ENCODE results near the gene GSC. TPM values are rescaled to one million over a fixed set of nuclear protein-coding genes. Genes with fewer than 3 reads are reported as not detected.

Gene GSC
- total RNA-seq, 1 donor from 2014 or later = not detected

GRCh38 chr14:94724993-94725392, 44.9 kb downstream of the GSC start:
- Mint-ChIP-seq H3K4me3 (ENCODE audit: unreplicated experiment) (no peak overlapping the region), H3K27ac (ENCODE audit: unreplicated experiment) (no peak overlapping the region), H3K27me3 (ENCODE audit: unreplicated experiment) (no peaks in the 10 kb centered on the region), H3K9me3 (ENCODE audit: unreplicated experiment) (no peaks in the 10 kb centered on the region), H3K36me3 (ENCODE audit: low read depth, unreplicated experiment) (no peaks in the 10 kb centered on the region), H3K4me1 (ENCODE audit: unreplicated experiment) (no peaks in the 10 kb centered on the region)
- TF ChIP-seq CTCF (IDR thresholded peaks at IDR 0.05; ENCODE audit: unreplicated experiment) = no peak
- DNase-seq (ENCODE audit: low spot score) = no peak

GRCh38 chr14:94722397-94722796, 47.5 kb downstream of the GSC start:
- no peak overlapping the region for H3K27ac Mint-ChIP-seq (ENCODE audit: unreplicated experiment)
- no peaks in the 10 kb centered on the region for H3K27me3 Mint-ChIP-seq (ENCODE audit: unreplicated experiment)
- no peak for TF ChIP-seq CTCF (IDR thresholded peaks at IDR 0.05; ENCODE audit: unreplicated experiment)
- no peaks in the 10 kb centered on the region for H3K4me1 Mint-ChIP-seq (ENCODE audit: unreplicated experiment)
- DNase-seq (ENCODE audit: low spot score) = no peak
- no peak overlapping the region for H3K4me3 Mint-ChIP-seq (ENCODE audit: unreplicated experiment)
- H3K9me3 Mint-ChIP-seq (ENCODE audit: unreplicated experiment) = no peaks in the 10 kb centered on the region
- no peaks in the 10 kb centered on the region for H3K36me3 Mint-ChIP-seq (ENCODE audit: low read depth, unreplicated experiment)

Other genes starting within 250 kb of the GSC start
- not detected for gene SERPINA4, start 208.7 kb downstream of the GSC start, total RNA-seq (ENCODE audit: unreplicated experiment)
- 0.26 TPM for gene SERPINA5, start 188.7 kb downstream of the GSC start, total RNA-seq (ENCODE audit: unreplicated experiment)
- gene SERPINA3, start 157.7 kb downstream of the GSC start, total RNA-seq (ENCODE audit: unreplicated experiment) = not detected